ENCODE results near the gene C19orf81. TPM values are rescaled to one million over a fixed set of nuclear protein-coding genes. Genes with fewer than 3 reads are reported as not detected.

Gene C19orf81
- total and polyA plus RNA-seq, 9 of the 15 experiments (the other 6 are each of a cell fraction or from before 2014, with no cell fraction given) = 2.5 to 42.9 (median 33.0) TPM; not detected in 4

GRCh38 chr19:50695251-50696093, 46.2 kb downstream of the C19orf81 start (continued):
- TF ChIP-seq REST (IDR thresholded peaks at IDR 0.05; ENCODE audit: borderline replicate concordance) (peak; percentile 2; the same call in 1 of the 2 replicates), REST (CRISPR knock-in tag; IDR thresholded peaks at IDR 0.05; ENCODE audit: low read depth) (no peak), FOXP1 (CRISPR knock-in tag; IDR thresholded peaks at IDR 0.05) (no peak), MAZ (CRISPR knock-in tag; conservative IDR thresholded peaks at IDR 0.05 in 1 of 2, IDR thresholded peaks at IDR 0.05 in 1 of 2) (0 out of 4 replicates have a peak, but pooled peaks of 1 of the 2 experiments have one; percentile 21), MIER1 (IDR thresholded peaks at IDR 0.05; ENCODE audit: low read depth) (0 out of 2 replicates have a peak, but pooled peaks have one; percentile 2), CSDE1 (IDR thresholded peaks at IDR 0.05) (no peak), E2F6 (IDR thresholded peaks at IDR 0.05; ENCODE audit: borderline replicate concordance in 1 of 2, extremely low read depth in 1 of 2, insufficient read depth in 1 of 2, insufficient read length in 1 of 2, low read depth in 1 of 2, low read length in 1 of 2, poor library complexity in 1 of 2, severe bottlenecking in 1 of 2) (peak in 1 of 2 experiments; percentile 33), CREB3L1 (IDR thresholded peaks at IDR 0.05; ENCODE audit: borderline replicate concordance, low read depth) (no peak)
- TF ChIP-seq, protein P1, sequence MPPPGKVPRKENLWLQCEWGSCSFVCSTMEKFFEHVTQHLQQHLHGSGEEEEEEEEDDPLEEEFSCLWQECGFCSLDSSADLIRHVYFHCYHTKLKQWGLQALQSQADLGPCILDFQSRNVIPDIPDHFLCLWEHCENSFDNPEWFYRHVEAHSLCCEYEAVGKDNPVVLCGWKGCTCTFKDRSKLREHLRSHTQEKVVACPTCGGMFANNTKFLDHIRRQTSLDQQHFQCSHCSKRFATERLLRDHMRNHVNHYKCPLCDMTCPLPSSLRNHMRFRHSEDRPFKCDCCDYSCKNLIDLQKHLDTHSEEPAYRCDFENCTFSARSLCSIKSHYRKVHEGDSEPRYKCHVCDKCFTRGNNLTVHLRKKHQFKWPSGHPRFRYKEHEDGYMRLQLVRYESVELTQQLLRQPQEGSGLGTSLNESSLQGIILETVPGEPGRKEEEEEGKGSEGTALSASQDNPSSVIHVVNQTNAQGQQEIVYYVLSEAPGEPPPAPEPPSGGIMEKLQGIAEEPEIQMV (tag; conservative IDR thresholded peaks at IDR 0.05; ENCODE audit: low read depth) = no peak
- TF ChIP-seq, protein P2, sequence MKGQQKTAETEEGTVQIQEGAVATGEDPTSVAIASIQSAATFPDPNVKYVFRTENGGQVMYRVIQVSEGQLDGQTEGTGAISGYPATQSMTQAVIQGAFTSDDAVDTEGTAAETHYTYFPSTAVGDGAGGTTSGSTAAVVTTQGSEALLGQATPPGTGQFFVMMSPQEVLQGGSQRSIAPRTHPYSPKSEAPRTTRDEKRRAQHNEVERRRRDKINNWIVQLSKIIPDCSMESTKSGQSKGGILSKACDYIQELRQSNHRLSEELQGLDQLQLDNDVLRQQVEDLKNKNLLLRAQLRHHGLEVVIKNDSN (CRISPR knock-in tag; IDR thresholded peaks at IDR 0.05) = peak; percentile 45; the same call in 1 of the 2 replicates

Data from K562 (cell line).